Stomach smooth muscle (tissue), 2 donors: ENCODE results near the gene C2orf76.
"Not testable (repeated sequence)": the region's sequence is repeated elsewhere in the genome, so short reads cannot be mapped to it uniquely, and the experiment has no call there.

Experiments used
- H3K27ac ChIP-seq: one replicate; pipeline ENCODE4 v1.7.0; 2013; ENCODE audit warnings: mild to moderate bottlenecking, low read length, inconsistent platforms
- H3K27me3 ChIP-seq, 2 donors: one replicate each; pipeline ENCODE4 v1.7.0; 2013; ENCODE audit warnings: low read length in 2 of 2; ENCODE audit not compliant: insufficient read depth in 2 of 2, control insufficient read depth in 1 of 2
- H3K36me3 ChIP-seq, 2 donors: one replicate each; pipeline ENCODE4 v1.7.0; 2013; ENCODE audit warnings: low read length in 2 of 2; ENCODE audit not compliant: control insufficient read depth in 2 of 2, insufficient read depth in 2 of 2
- H3K4me1 ChIP-seq: one replicate; pipeline ENCODE4 v1.7.0; 2013; ENCODE audit warnings: low read length; ENCODE audit not compliant: control insufficient read depth, insufficient read depth
- H3K4me3 ChIP-seq, 2 donors: one replicate each; pipeline ENCODE4 v1.7.0; 2013; ENCODE audit warnings: low read length in 2 of 2
- H3K9ac ChIP-seq, 2 donors: one replicate each; pipeline ENCODE4 v1.7.0; 2013; ENCODE audit warnings: low read length in 2 of 2, mild to moderate bottlenecking in 1 of 2
- H3K9me3 ChIP-seq, 2 donors: one replicate each; pipeline ENCODE4 v1.7.0; 2013; ENCODE audit warnings: low read length in 2 of 2; ENCODE audit not compliant: control insufficient read depth in 2 of 2
- donor health status: healthy.
- donor health status: Pancreatic carcinoma.

The C2orf76 gene

GRCh38 chr2:119366649-119367471 lies at the start of gene C2orf76, which contains the start of gene DBI:
TSS of gene C2orf76 (minus strand) at chr2:119366834. CDS start at chr2:119339959, 26,875 bp downstream.
TSS of gene DBI (plus strand) at chr2:119366977. CDS start at chr2:119367052, 75 bp downstream.
- Histone ChIP-seq H3K27ac (peak within 1 kb of the TSS; percentile 82), H3K36me3 (peaks cover 22 to 23% of the 10 kb centered on the region in 2 donors), H3K4me1 (peaks cover 16% of the 10 kb centered on the region), H3K27me3 (no peaks in the 10 kb centered on the region), H3K9me3 (no peaks in the 10 kb centered on the region), H3K4me3 (peak within 1 kb of the TSS; percentile 94 to 95), H3K9ac (peak within 1 kb of the TSS; percentile 88 to 90)

- H3K4me3 ChIP-seq = no peak overlapping the region
- H3K27me3 ChIP-seq = no peaks in the 10 kb centered on the region
- no peak overlapping the region for H3K27ac ChIP-seq
- peaks cover 3 to 4% of the 10 kb centered on the region in 2 donors for H3K9me3 ChIP-seq
- H3K4me1 ChIP-seq = no peaks in the 10 kb centered on the region
- H3K36me3 ChIP-seq = no peaks in the 10 kb centered on the region
- H3K9ac ChIP-seq = no peak overlapping the region
These were observed 49.0 kb upstream of the C2orf76 start for GRCh38 chr2:119415630-119416029.

GRCh38 chr2:119414894-119415293 lies 48.3 kb upstream of the C2orf76 start:
- no peak overlapping the region for H3K9ac ChIP-seq
- H3K4me1 ChIP-seq = no peaks in the 10 kb centered on the region
- no peak overlapping the region for H3K27ac ChIP-seq
- no peak overlapping the region for H3K4me3 ChIP-seq
- peaks cover 3 to 4% of the 10 kb centered on the region in 2 donors for H3K9me3 ChIP-seq
- H3K36me3 ChIP-seq = no peaks in the 10 kb centered on the region
- H3K27me3 ChIP-seq = no peaks in the 10 kb centered on the region

- peaks cover 0 to 7% of the 10 kb centered on the region in 2 donors for H3K9me3 ChIP-seq
- H3K9ac ChIP-seq = no peak overlapping the region
- H3K27ac ChIP-seq = no peak overlapping the region
- H3K36me3 ChIP-seq = no peaks in the 10 kb centered on the region
- no peaks in the 10 kb centered on the region for H3K27me3 ChIP-seq
- no peak overlapping the region for H3K4me3 ChIP-seq
- peaks cover 4% of the 10 kb centered on the region for H3K4me1 ChIP-seq
These were observed 42.9 kb upstream of the C2orf76 start for GRCh38 chr2:119409506-119409905.

GRCh38 chr2:119408221-119408619 lies 41.6 kb upstream of the C2orf76 start:
- H3K36me3 ChIP-seq = no peaks in the 10 kb centered on the region
- H3K4me1 ChIP-seq = peaks cover 4% of the 10 kb centered on the region
- peaks cover 0 to 4% of the 10 kb centered on the region in 2 donors for H3K9me3 ChIP-seq
- H3K9ac ChIP-seq = peak overlapping the region in 1 of 2 donors; percentile 5
- H3K27me3 ChIP-seq = no peaks in the 10 kb centered on the region
- H3K4me3 ChIP-seq = no peak overlapping the region
- H3K27ac ChIP-seq = no peak overlapping the region

- H3K9me3 ChIP-seq = peaks cover 0 to 4% of the 10 kb centered on the region in 2 donors
- peaks cover 4% of the 10 kb centered on the region for H3K4me1 ChIP-seq
- H3K36me3 ChIP-seq = no peaks in the 10 kb centered on the region
- H3K27ac ChIP-seq = no peak overlapping the region
- no peaks in the 10 kb centered on the region for H3K27me3 ChIP-seq
- no peak overlapping the region for H3K4me3 ChIP-seq
- H3K9ac ChIP-seq = peak overlapping the region in 1 of 2 donors; percentile 5
These were observed 41.0 kb upstream of the C2orf76 start for GRCh38 chr2:119407430-119408220.

GRCh38 chr2:119405151-119405550 lies 38.5 kb upstream of the C2orf76 start:
- H3K4me1 ChIP-seq = peaks cover 4% of the 10 kb centered on the region
- H3K27me3 ChIP-seq = no peaks in the 10 kb centered on the region
- peaks cover 0 to 4% of the 10 kb centered on the region in 2 donors for H3K9me3 ChIP-seq
- no peak overlapping the region for H3K9ac ChIP-seq
- H3K27ac ChIP-seq = no peak overlapping the region
- H3K4me3 ChIP-seq = no peak overlapping the region
- H3K36me3 ChIP-seq = no peaks in the 10 kb centered on the region

GRCh38 chr2:119403618-119404017 lies 37.0 kb upstream of the C2orf76 start:
- H3K9ac ChIP-seq, H3K27me3 ChIP-seq, H3K4me3 ChIP-seq, H3K27ac ChIP-seq, H3K36me3 ChIP-seq, H3K4me1 ChIP-seq, H3K9me3 ChIP-seq: not testable (repeated sequence)

- Histone ChIP-seq H3K36me3 (no peaks in the 10 kb centered on the region), H3K9me3 (peaks cover 0 to 4% of the 10 kb centered on the region in 2 donors), H3K27ac (no peak overlapping the region), H3K4me3 (no peak overlapping the region), H3K9ac (no peak overlapping the region), H3K4me1 (peaks cover 4% of the 10 kb centered on the region), H3K27me3 (no peaks in the 10 kb centered on the region)
These were observed 36.3 kb upstream of the C2orf76 start for GRCh38 chr2:119402645-119403560.

- Histone ChIP-seq H3K4me3 (no peak overlapping the region), H3K4me1 (no peaks in the 10 kb centered on the region), H3K27ac (no peak overlapping the region), H3K9ac (no peak overlapping the region), H3K9me3 (peaks cover 0 to 4% of the 10 kb centered on the region in 2 donors), H3K36me3 (no peaks in the 10 kb centered on the region), H3K27me3 (no peaks in the 10 kb centered on the region)
These were observed 35.5 kb upstream of the C2orf76 start for GRCh38 chr2:119402106-119402505.
